GM18520 (cell line): Measurements from ENCODE around the gene GSN.
A peak's percentile ranks its signal among the peaks of the same experiment; 100 is the strongest.

Source experiments
- ATAC-seq: cut with Tn5 transposase; IDR thresholded peaks from one replicate; pipeline ENCODE4 v1.9.1; 2021; ENCODE audit not compliant: unreplicated experiment

Gene GSN

DNA sequence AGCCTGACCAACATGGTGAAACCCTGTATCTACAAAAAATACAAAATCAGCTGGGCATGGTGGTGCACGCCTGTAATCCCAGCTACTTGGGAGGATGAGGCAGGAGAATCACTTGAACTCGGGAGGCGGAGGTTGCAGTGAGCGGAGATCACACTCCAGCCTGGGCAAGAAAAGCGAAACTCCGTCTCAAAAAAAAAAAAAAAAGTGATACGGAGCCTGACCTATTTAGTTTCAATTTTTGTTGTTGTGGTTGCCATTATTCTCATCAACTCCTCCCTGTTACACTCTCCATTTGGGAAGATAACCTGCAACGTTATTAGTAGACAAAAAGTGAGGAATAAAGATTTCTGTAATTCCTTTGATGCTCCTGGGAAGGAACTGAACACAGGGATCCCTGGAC is 100.8 kb downstream of the GSN start:
- ATAC-seq, result no peak

DNA sequence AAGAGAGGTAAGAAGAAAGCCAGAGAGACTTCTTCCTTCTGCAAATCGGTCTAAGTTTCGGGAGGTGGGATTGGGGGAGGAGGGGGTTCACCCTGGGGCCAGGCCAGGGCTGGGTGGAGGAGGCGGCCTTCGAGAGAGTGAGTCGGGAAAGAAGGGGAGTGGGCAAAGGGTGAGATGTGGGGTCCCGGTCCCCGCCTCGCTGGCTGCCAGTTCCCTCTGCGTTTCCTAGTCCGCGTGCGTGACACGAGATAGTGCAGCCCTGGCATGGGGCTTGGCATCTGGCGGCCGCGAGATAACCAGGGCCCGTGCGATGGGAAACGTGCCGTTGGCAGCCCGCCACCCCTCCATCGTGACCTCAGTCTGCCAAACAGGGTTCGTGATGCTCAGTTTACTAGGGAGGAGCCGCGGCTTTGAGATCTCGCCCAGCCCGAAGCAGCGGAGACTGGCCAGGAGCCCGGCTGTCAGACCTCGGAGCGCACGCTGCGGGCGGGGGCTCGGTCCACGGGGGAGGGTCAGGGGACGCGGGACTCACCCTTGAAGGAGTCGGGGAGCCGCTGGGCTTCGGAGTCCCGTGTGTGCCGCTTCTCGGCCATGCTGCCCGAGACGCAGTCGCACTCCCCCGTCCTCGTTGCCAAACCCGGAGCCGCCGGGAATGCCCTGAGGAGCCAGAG is 101.8 kb downstream of the GSN start, which contains the start of gene STOM:
TSS of gene STOM (minus strand) at position 656 of the 671 bp plus-strand sequence. CDS start at position 593, 63 bp downstream.
- ATAC-seq, result peak; percentile 10

DNA sequence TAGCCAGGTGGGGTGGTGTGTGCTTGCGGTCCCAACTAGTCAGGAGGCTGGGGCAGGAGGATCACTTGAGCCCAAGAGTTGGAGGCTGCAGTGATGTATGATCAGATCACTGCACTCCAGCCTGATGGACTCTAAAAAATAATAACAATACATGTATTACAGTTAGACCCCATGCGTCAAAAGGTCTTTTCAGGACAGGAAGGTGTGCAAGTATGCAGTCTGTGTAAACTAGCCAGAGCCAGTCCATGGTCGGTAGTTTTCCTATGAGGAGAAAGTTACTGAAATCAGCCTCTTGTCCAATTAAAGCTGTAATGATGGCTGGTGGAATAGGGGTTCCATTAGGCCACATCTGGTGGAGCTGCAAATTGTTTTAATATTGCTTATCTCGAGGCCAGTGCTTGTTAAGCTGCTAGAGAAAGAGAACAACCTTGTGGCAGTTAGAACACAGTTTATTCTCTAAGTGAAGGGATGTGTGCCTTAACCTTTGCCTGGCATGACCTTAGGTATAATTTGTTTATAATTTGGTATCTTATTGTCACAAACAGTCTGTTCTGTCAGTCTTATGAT is 103.6 kb downstream of the GSN start:
- ATAC-seq, result no peak

DNA sequence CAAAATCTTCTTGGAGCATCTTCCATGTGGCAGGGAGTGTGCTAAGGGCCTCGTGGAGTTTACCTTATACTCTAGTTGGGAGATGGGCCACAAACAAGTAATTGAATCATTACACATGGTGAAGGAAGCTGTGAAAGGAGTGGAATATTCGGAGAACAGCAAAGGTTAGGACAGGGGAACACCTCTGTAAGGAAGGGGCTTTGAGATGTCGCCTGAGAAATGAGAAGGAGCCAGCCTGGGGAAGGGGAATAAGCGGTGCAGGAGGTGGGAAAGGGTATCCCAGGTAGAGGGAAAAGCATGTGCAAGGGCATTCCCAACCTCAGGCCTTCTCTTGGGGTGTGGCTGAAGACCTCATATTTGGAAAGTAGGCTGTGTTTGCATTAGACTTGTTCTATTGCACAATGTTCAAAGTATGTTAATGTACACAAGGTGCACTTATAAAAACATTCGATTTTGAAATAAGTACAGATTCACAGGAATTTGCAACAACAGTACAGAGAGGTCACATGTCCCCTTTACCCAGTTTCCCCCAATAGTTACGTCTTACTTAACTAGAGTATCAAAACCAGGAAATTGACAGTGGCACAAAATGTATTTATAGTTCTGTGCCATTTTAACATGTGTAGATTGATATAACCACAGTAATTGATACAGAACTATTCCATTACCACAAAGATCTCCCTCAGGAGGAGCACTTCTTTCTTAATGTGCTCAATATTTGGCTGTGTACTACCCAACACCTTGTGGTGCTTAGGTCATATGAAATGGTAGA is 104.5 kb downstream of the GSN start:
- ATAC-seq, result no peak

DNA sequence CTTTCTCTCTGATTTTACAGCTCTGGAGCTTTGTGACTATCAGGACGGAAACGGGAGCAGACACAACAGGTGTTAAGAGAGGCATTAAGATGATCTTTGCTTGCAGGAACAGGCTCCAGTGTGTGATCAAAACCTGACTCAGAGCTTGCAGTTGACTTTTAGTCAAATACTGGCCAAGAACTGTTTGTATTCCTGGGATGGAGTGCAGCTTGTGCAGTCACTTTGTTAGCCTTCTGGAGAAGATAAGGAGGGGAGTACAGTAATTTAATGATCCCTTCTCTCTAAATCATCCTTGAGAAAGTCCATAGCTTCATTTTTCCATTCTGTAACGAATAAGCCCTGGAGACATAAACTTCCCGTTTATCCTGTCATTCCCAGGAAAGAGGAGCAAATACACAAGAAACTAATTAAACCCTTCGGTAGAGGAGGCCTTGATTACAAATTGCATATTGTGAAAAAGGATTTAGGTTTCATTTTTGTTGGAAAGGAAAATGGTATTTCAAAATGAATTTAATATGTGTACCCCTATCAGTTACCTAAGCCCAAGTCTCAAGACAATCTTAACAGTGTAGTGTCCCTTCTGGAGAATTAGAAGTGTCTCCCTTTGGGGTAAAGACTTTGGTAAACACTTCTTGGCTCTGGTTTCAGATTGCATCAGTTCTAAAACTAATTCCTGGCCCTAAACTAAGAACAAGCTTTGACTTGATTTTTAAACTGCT is 105.2 kb downstream of the GSN start:
- ATAC-seq, result no peak

DNA sequence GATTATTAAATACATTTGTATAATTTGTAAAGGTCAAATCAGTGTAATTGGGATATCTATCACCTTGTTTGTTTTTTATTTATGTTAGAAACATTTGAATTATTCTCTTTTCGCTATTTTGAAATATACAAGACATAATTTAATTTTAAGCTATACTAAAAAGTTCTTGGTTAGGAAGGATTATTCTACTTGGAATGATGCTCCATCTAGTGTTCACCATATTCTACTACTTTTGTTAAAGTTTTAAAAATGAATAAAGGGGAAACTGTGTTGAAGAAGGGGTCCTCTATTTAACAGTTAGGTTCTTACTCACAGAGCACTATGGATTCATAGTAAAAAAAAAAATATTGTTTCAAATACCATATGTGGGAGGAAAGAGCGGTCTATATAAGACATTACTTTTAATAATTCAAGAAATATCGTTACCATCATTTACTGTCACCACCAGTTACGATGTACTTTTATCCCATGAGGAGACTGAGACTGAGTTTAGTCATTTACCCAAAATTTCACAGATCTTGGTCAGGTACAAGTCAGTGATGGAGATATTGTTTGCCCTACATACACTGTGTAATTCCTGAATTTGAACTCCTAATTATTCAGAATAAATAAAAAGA is 108.4 kb downstream of the GSN start:
- ATAC-seq, result no peak

DNA sequence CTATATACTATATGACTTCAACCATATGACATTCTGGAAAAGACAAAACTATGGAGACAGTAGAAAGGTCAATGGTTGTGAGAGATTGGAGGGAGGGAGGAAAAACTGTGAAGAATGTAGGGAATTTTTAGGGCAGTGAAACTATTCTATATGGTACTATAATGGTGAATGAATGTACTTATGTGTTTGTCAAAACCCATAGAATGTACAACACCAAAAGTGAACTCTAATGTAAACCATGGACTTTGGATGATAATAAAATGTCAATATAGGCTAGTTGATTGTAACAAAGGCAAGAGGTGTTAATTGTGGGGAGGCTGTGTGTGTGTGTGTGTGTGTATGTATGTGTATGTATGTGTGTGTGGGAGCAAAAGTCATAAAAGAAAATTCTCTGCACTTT is 112.9 kb downstream of the GSN start:
- ATAC-seq, result no peak
